GM15510 (cell line): Measurements from ENCODE around the gene THRB.

Experiments used
- POLR2A ChIP-seq: IDR thresholded peaks from 3 replicates; pipeline ENCODE4 v1.6.1; 2011; ENCODE audit warnings: borderline replicate concordance; ENCODE audit not compliant: insufficient read length; ENCODE audit errors: extremely low read depth

Gene THRB

GRCh38 chr3:24264011-24264410 lies 230.6 kb downstream of the THRB start:
- no peak for TF ChIP-seq POLR2A

- TF ChIP-seq POLR2A, result no peak
These were observed 231.5 kb downstream of the THRB start for GRCh38 chr3:24263069-24263668.

GRCh38 chr3:24261521-24261920 lies 233.1 kb downstream of the THRB start:
- no peak for TF ChIP-seq POLR2A

- TF ChIP-seq POLR2A, result no peak
These were observed 234.6 kb downstream of the THRB start for GRCh38 chr3:24259901-24260512.

- no peak for TF ChIP-seq POLR2A
These were observed 235.7 kb downstream of the THRB start for GRCh38 chr3:24258727-24259600.

GRCh38 chr3:24258260-24258659 lies 236.4 kb downstream of the THRB start:
- no peak for TF ChIP-seq POLR2A

- no peak for TF ChIP-seq POLR2A
These were observed 239.2 kb downstream of the THRB start for GRCh38 chr3:24255414-24255813.

GRCh38 chr3:24254649-24255048 lies 240.0 kb downstream of the THRB start:
- no peak for TF ChIP-seq POLR2A

GRCh38 chr3:24253336-24253735 lies 241.3 kb downstream of the THRB start:
- no peak for TF ChIP-seq POLR2A

- TF ChIP-seq POLR2A, result no peak
These were observed 245.1 kb downstream of the THRB start for GRCh38 chr3:24249523-24249922.

- no peak for TF ChIP-seq POLR2A
These were observed 249.6 kb downstream of the THRB start for GRCh38 chr3:24245056-24245455.

- no peak for TF ChIP-seq POLR2A
These were observed 250.2 kb downstream of the THRB start for GRCh38 chr3:24244491-24244890.

GRCh38 chr3:24242012-24242698 lies 252.5 kb downstream of the THRB start:
- no peak for TF ChIP-seq POLR2A

- no peak for TF ChIP-seq POLR2A
These were observed 254.3 kb downstream of the THRB start for GRCh38 chr3:24240306-24240705.

- TF ChIP-seq POLR2A, result no peak
These were observed 256.5 kb downstream of the THRB start for GRCh38 chr3:24237971-24238706.

GRCh38 chr3:24235121-24235520 lies 259.5 kb downstream of the THRB start:
- no peak for TF ChIP-seq POLR2A
